Breast epithelium (tissue), 3 donors: ENCODE measurements around the gene ZNF407.

ENCODE experiments used
- CTCF ChIP-seq, 3 donors: fragments of 450-650 bp; IDR thresholded peaks; one replicate each; pipeline ENCODE4 v1.5.1; 2016 to 2017; ENCODE audit warnings: antibody characterized with exemption in 3 of 3, mild to moderate bottlenecking in 3 of 3, moderate library complexity in 3 of 3
- POLR2A ChIP-seq: fragments of 450-650 bp; IDR thresholded peaks from one replicate; pipeline ENCODE4 v1.6.1; 2016; ENCODE audit warnings: antibody characterized with exemption, mild to moderate bottlenecking, moderate library complexity
- POLR2AphosphoS5 ChIP-seq, 3 donors: sonication (generic); formaldehyde crosslinking; IDR thresholded peaks; one replicate each; pipeline ENCODE4 v1.6.1; 2017; ENCODE audit warnings: antibody characterized with exemption in 3 of 3

GRCh38 chr18:75074196-75075015 lies 476.7 kb downstream of the ZNF407 start:
- TF ChIP-seq POLR2A (no peak), CTCF (IDR thresholded peaks at IDR 0.05) (no peak), POLR2AphosphoS5 (IDR thresholded peaks at IDR 0.05) (no peak)
